Hepatocyte (in vitro differentiated cells): ENCODE data around the gene SEZ6. TPM values are rescaled to one million over a fixed set of nuclear protein-coding genes. Genes with fewer than 3 reads are reported as not detected.

Source experiments
- DNase-seq: peaks from one replicate; pipeline ENCODE4 v3.0.0-alpha.2; 2016; ENCODE audit warnings: low spot score
- H2AFZ ChIP-seq: fragments of 200-600 bp; sonication (generic); 2 replicates; pipeline ENCODE4 v1.6.0; 2016; ENCODE audit warnings: antibody characterized with exemption, mild to moderate bottlenecking
- H3K27ac ChIP-seq: fragments of 200-600 bp; sonication (generic); 2 replicates; pipeline ENCODE4 v1.5.1; 2016; ENCODE audit warnings: mild to moderate bottlenecking
- H3K27me3 ChIP-seq: fragments of 200-600 bp; sonication (generic); 2 replicates; pipeline ENCODE4 v1.6.1; 2016
- H3K36me3 ChIP-seq: fragments of 200-600 bp; sonication (generic); replicated peaks from 2 replicates; pipeline ENCODE4 v1.5.1; 2016; ENCODE audit warnings: low read depth; ENCODE audit not compliant: insufficient read depth
- H3K4me1 ChIP-seq: fragments of 200-600 bp; sonication (generic); 2 replicates; pipeline ENCODE4 v1.5.1; 2016; ENCODE audit warnings: mild to moderate bottlenecking, moderate library complexity; ENCODE audit not compliant: insufficient read depth
- H3K4me2 ChIP-seq: fragments of 200-600 bp; sonication (generic); 2 replicates; pipeline ENCODE4 v1.6.0; 2016
- H3K4me3 ChIP-seq: fragments of 200-600 bp; sonication (generic); 2 replicates; pipeline ENCODE4 v1.5.1; 2016; ENCODE audit warnings: mild to moderate bottlenecking
- H3K79me2 ChIP-seq: fragments of 200-600 bp; sonication (generic); 2 replicates; pipeline ENCODE4 v1.6.0; 2017; ENCODE audit warnings: mild to moderate bottlenecking
- H3K9me2 ChIP-seq: fragments of 200-600 bp; sonication (generic); replicated peaks from 2 replicates; pipeline ENCODE4 v1.6.0; 2017; ENCODE audit warnings: mild to moderate bottlenecking; ENCODE audit not compliant: insufficient read depth
- H3K9me3 ChIP-seq: fragments of 200-600 bp; sonication (generic); 2 replicates; pipeline ENCODE4 v1.5.1; 2016; ENCODE audit warnings: low read depth, mild to moderate bottlenecking
- H4K20me1 ChIP-seq: fragments of 200-600 bp; sonication (generic); 2 replicates; pipeline ENCODE4 v1.6.0; 2016; ENCODE audit warnings: mild to moderate bottlenecking; ENCODE audit not compliant: insufficient read depth, poor library complexity, severe bottlenecking
- CTCF ChIP-seq: fragments of 200-600 bp; sonication (generic); IDR thresholded peaks from 2 replicates; pipeline ENCODE4 v1.5.1; 2016; ENCODE audit warnings: antibody characterized with exemption, mild to moderate bottlenecking; ENCODE audit not compliant: poor library complexity
- EZH2 ChIP-seq: fragments of 200-600 bp; sonication (generic); IDR thresholded peaks from 2 replicates; pipeline ENCODE4 v1.6.1; 2016; ENCODE audit warnings: antibody characterized with exemption, mild to moderate bottlenecking, borderline replicate concordance
- EZH2phosphoT487 ChIP-seq: fragments of 200-600 bp; sonication (generic); IDR thresholded peaks from one replicate; pipeline ENCODE4 v1.6.1; 2018; ENCODE audit warnings: antibody characterized with exemption, mild to moderate bottlenecking, low read depth, moderate library complexity; ENCODE audit not compliant: unreplicated experiment, severe bottlenecking
- WGBS: methylation state at CpG from one replicate; pipeline ENCODE4 v1.1.6; 2016; ENCODE audit warnings: low lambda C conversion rate; ENCODE audit errors: missing lambda C conversion rate; 5-methylcytosine and 5-hydroxymethylcytosine counted together
- polyA plus RNA-seq: library from polyadenylated mRNA; unstranded; fragments of >200 nt; fragmentation: Nextera tagmentation; extraction: Ambion mirVana; gene quantifications from 2 replicates; pipeline ENCODE4 v1.2.1, GENCODE V29; 2016
- total RNA-seq: library from RNA; depleted of rRNA; stranded (reverse); fragments of >200 nt; gene quantifications from 2 replicates; pipeline ENCODE4 v1.2.3, GENCODE V29; 2014

SEZ6 gene
- total and polyA plus RNA-seq, 2 experiments from 2014 or later = 0.81 to 1.2 TPM

GRCh38 chr17:29051194-29051593 lies 45.4 kb upstream of the SEZ6 start:
- no peaks in the 10 kb centered on the region for H3K9me3 ChIP-seq
- H2AFZ ChIP-seq = no peak overlapping the region
- no peaks in the 10 kb centered on the region for H3K9me2 ChIP-seq
- TF ChIP-seq CTCF = no peak
- TF ChIP-seq EZH2 = no peak
- TF ChIP-seq EZH2phosphoT487 = no peak
- H4K20me1 ChIP-seq = no peaks in the 10 kb centered on the region
- peaks cover 9% of the 10 kb centered on the region for H3K27me3 ChIP-seq
- no peaks in the 10 kb centered on the region for H3K79me2 ChIP-seq
- no peak overlapping the region for H3K4me3 ChIP-seq
- WGBS = 77% methylated on average over 11 of the region's 12 CpGs
- no peak for DNase-seq
- H3K4me2 ChIP-seq = no peak overlapping the region
- no peaks in the 10 kb centered on the region for H3K4me1 ChIP-seq
- no peaks in the 10 kb centered on the region for H3K36me3 ChIP-seq
- no peak overlapping the region for H3K27ac ChIP-seq

- Histone ChIP-seq H3K27me3 (peaks cover 7% of the 10 kb centered on the region), H3K79me2 (no peaks in the 10 kb centered on the region), H3K36me3 (no peaks in the 10 kb centered on the region), H3K9me2 (no peaks in the 10 kb centered on the region), H3K4me1 (no peaks in the 10 kb centered on the region), H3K4me3 (no peak overlapping the region), H3K9me3 (no peaks in the 10 kb centered on the region), H4K20me1 (no peaks in the 10 kb centered on the region), H3K4me2 (no peak overlapping the region), H3K27ac (no peak overlapping the region), H2AFZ (no peak overlapping the region)
- 83% methylated on average over 5 of the region's 5 CpGs for WGBS
- DNase-seq = no peak
- TF ChIP-seq EZH2 (no peak), EZH2phosphoT487 (no peak), CTCF (no peak)
Observed at GRCh38 chr17:29050176-29050575, 44.3 kb upstream of the SEZ6 start.

GRCh38 chr17:29049541-29050145 lies 43.8 kb upstream of the SEZ6 start:
- peaks cover 7% of the 10 kb centered on the region for H3K27me3 ChIP-seq
- no peak for DNase-seq
- TF ChIP-seq EZH2 (no peak), EZH2phosphoT487 (no peak), CTCF (no peak)
- H3K4me1 ChIP-seq = no peaks in the 10 kb centered on the region
- H3K27ac ChIP-seq = no peak overlapping the region
- H4K20me1 ChIP-seq = no peaks in the 10 kb centered on the region
- 77% methylated on average over 11 of the region's 11 CpGs for WGBS
- no peaks in the 10 kb centered on the region for H3K9me2 ChIP-seq
- no peaks in the 10 kb centered on the region for H3K36me3 ChIP-seq
- H3K9me3 ChIP-seq = no peaks in the 10 kb centered on the region
- H2AFZ ChIP-seq = no peak overlapping the region
- no peak overlapping the region for H3K4me3 ChIP-seq
- no peak overlapping the region for H3K4me2 ChIP-seq
- no peaks in the 10 kb centered on the region for H3K79me2 ChIP-seq
